Activated CD4-positive, alpha-beta T cell treated with anti-CD3 and anti-CD28 coated beads, Interleukin-2, amount 10 ng/mL, durations not matched to agents 24 days and 14 days (primary cell): ENCODE data around the gene SMIM36. TPM values are rescaled to one million over a fixed set of nuclear protein-coding genes. Genes with fewer than 3 reads are reported as not detected.
A peak's percentile ranks its signal among the peaks of the same experiment; 100 is the strongest.
"Not testable (repeated sequence)": the region's sequence is repeated elsewhere in the genome, so short reads cannot be mapped to it uniquely, and the experiment has no call there.

ENCODE experiments used
- DNase-seq: peaks from one replicate; pipeline ENCODE4 v3.0.0; 2022
- H3K27ac Mint-ChIP-seq: one replicate; pipeline ENCODE4 v1.8.0; 2022; ENCODE audit warnings: mild to moderate bottlenecking, mixed read lengths
- H3K27me3 Mint-ChIP-seq: one replicate; pipeline ENCODE4 v1.8.0; 2022; ENCODE audit warnings: mixed read lengths
- H3K36me3 Mint-ChIP-seq: one replicate; pipeline ENCODE4 v1.8.0; 2022; ENCODE audit warnings: low read depth, mild to moderate bottlenecking, mixed read lengths
- H3K4me1 Mint-ChIP-seq: one replicate; pipeline ENCODE4 v1.8.0; 2021; ENCODE audit warnings: mixed read lengths
- H3K4me3 Mint-ChIP-seq: one replicate; pipeline ENCODE4 v1.8.0; 2022; ENCODE audit warnings: mild to moderate bottlenecking, moderate library complexity, mixed read lengths
- H3K9me3 Mint-ChIP-seq: one replicate; pipeline ENCODE4 v1.8.0; 2021; ENCODE audit warnings: mixed read lengths
- intact Hi-C: fragments of 100-400 bp; cut with micrococcal nuclease; formaldehyde crosslinking; loops from one replicate; pipeline ENCODE4 v1.15.1; 2023
- total RNA-seq: library from RNA; stranded (reverse); gene quantifications from 2 replicates; pipeline ENCODE4 v1.2.3, GENCODE V29; 2022

The SMIM36 gene
- total RNA-seq, 1 donor from 2014 or later, result not detected

GRCh38 chr17:55458287-55458900 lies 52.9 kb downstream of the SMIM36 start:
- intact Hi-C loops, result loop anchor here (2.0 kb wide), 1 partner anchor 22 kb away; no protein-coding TSS in a partner anchor
- Mint-ChIP-seq H3K36me3 (no peaks in the 10 kb centered on the region), H3K27ac (no peak overlapping the region), H3K4me3 (no peak overlapping the region), H3K4me1 (peaks cover 20% of the 10 kb centered on the region), H3K27me3 (peaks cover 12% of the 10 kb centered on the region), H3K9me3 (no peaks in the 10 kb centered on the region)
- no peak for DNase-seq

GRCh38 chr17:55456307-55457240 lies 54.7 kb downstream of the SMIM36 start:
- intact Hi-C loops, result no loop called here
- Mint-ChIP-seq H3K9me3 (no peaks in the 10 kb centered on the region), H3K4me3 (no peak overlapping the region), H3K27ac (no peak overlapping the region), H3K27me3 (peaks cover 12% of the 10 kb centered on the region), H3K36me3 (no peaks in the 10 kb centered on the region), H3K4me1 (peaks cover 28% of the 10 kb centered on the region)
- DNase-seq, result no peak

- intact Hi-C loops, result no loop called here
- Mint-ChIP-seq H3K4me3 (no peak overlapping the region), H3K4me1 (peaks cover 34% of the 10 kb centered on the region), H3K9me3 (no peaks in the 10 kb centered on the region), H3K36me3 (no peaks in the 10 kb centered on the region), H3K27me3 (peaks cover 14% of the 10 kb centered on the region), H3K27ac (no peak overlapping the region)
- no peak for DNase-seq
These were observed 56.3 kb downstream of the SMIM36 start for GRCh38 chr17:55454906-55455474.

- Mint-ChIP-seq H3K4me1 (peaks cover 31% of the 10 kb centered on the region), H3K27ac (no peak overlapping the region), H3K4me3 (no peak overlapping the region), H3K27me3 (peaks cover 15% of the 10 kb centered on the region), H3K36me3 (no peaks in the 10 kb centered on the region), H3K9me3 (no peaks in the 10 kb centered on the region)
- intact Hi-C loops, result no loop called here
- no peak for DNase-seq
These were observed 57.3 kb downstream of the SMIM36 start for GRCh38 chr17:55453839-55454557.

GRCh38 chr17:55452139-55452790 lies 59.0 kb downstream of the SMIM36 start:
- Mint-ChIP-seq H3K4me1 (peaks cover 20% of the 10 kb centered on the region), H3K9me3 (no peaks in the 10 kb centered on the region), H3K27ac (no peak overlapping the region), H3K27me3 (peaks cover 15% of the 10 kb centered on the region), H3K36me3 (no peaks in the 10 kb centered on the region), H3K4me3 (no peak overlapping the region)
- intact Hi-C loops, result no loop called here
- no peak for DNase-seq

- Mint-ChIP-seq H3K36me3 (no peaks in the 10 kb centered on the region), H3K4me3 (no peak overlapping the region), H3K27me3 (peaks cover 14% of the 10 kb centered on the region), H3K9me3 (no peaks in the 10 kb centered on the region), H3K4me1 (peaks cover 19% of the 10 kb centered on the region), H3K27ac (no peak overlapping the region)
- intact Hi-C loops, result no loop called here
- DNase-seq, result no peak
These were observed 59.5 kb downstream of the SMIM36 start for GRCh38 chr17:55451758-55452138.

- H3K27ac Mint-ChIP-seq, result no peak overlapping the region
- H3K4me1 Mint-ChIP-seq, result peaks cover 18% of the 10 kb centered on the region
- peaks cover 12% of the 10 kb centered on the region for H3K27me3 Mint-ChIP-seq
- DNase-seq, result peak; percentile 56
- no peaks in the 10 kb centered on the region for H3K36me3 Mint-ChIP-seq
- no peaks in the 10 kb centered on the region for H3K9me3 Mint-ChIP-seq
- intact Hi-C loops, result no loop called here
- no peak overlapping the region for H3K4me3 Mint-ChIP-seq
These were observed 60.0 kb downstream of the SMIM36 start for GRCh38 chr17:55451203-55451641.

- H3K4me3 Mint-ChIP-seq, result no peak overlapping the region
- intact Hi-C loops, result no loop called here
- peaks cover 8% of the 10 kb centered on the region for H3K27me3 Mint-ChIP-seq
These were observed 60.9 kb downstream of the SMIM36 start for GRCh38 chr17:55450232-55450825.

GRCh38 chr17:55448681-55449080 lies 62.6 kb downstream of the SMIM36 start:
- Mint-ChIP-seq H3K27me3 (peaks cover 4% of the 10 kb centered on the region), H3K9me3 (no peaks in the 10 kb centered on the region), H3K27ac (no peak overlapping the region)

More at GRCh38 chr17:55450232-55450825, 60.9 kb downstream of the SMIM36 start:
- H3K4me1 Mint-ChIP-seq, result peaks cover 18% of the 10 kb centered on the region
- no peaks in the 10 kb centered on the region for H3K9me3 Mint-ChIP-seq
- no peak overlapping the region for H3K27ac Mint-ChIP-seq
- DNase-seq, result no peak
- no peaks in the 10 kb centered on the region for H3K36me3 Mint-ChIP-seq

GRCh38 chr17:55446581-55447205 lies 64.6 kb downstream of the SMIM36 start:
- H3K4me1 Mint-ChIP-seq, result peaks cover 7% of the 10 kb centered on the region
- H3K9me3 Mint-ChIP-seq, result no peaks in the 10 kb centered on the region
- H3K36me3 Mint-ChIP-seq, result no peaks in the 10 kb centered on the region

More at GRCh38 chr17:55448681-55449080, 62.6 kb downstream of the SMIM36 start:
- Mint-ChIP-seq H3K36me3 (no peaks in the 10 kb centered on the region), H3K4me3 (no peak overlapping the region), H3K4me1 (peaks cover 16% of the 10 kb centered on the region)
- no peak for DNase-seq
- intact Hi-C loops, result no loop called here

GRCh38 chr17:55446004-55446403 lies 65.2 kb downstream of the SMIM36 start:
- H3K9me3 Mint-ChIP-seq, H3K27ac Mint-ChIP-seq, DNase-seq, intact Hi-C loops, H3K4me1 Mint-ChIP-seq, H3K4me3 Mint-ChIP-seq, H3K27me3 Mint-ChIP-seq, H3K36me3 Mint-ChIP-seq: not testable (repeated sequence)

More at GRCh38 chr17:55446581-55447205, 64.6 kb downstream of the SMIM36 start:
- Mint-ChIP-seq H3K27ac (no peak overlapping the region), H3K27me3 (peaks cover 8% of the 10 kb centered on the region), H3K4me3 (no peak overlapping the region)
- intact Hi-C loops, result no loop called here
- DNase-seq, result no peak

- no peaks in the 10 kb centered on the region for H3K36me3 Mint-ChIP-seq
- no peak for DNase-seq
- peaks cover 7% of the 10 kb centered on the region for H3K27me3 Mint-ChIP-seq
- intact Hi-C loops, result no loop called here
- H3K4me1 Mint-ChIP-seq, result no peaks in the 10 kb centered on the region
- no peaks in the 10 kb centered on the region for H3K9me3 Mint-ChIP-seq
- no peak overlapping the region for H3K27ac Mint-ChIP-seq
- H3K4me3 Mint-ChIP-seq, result no peak overlapping the region
These were observed 66.5 kb downstream of the SMIM36 start for GRCh38 chr17:55444471-55445441.
